Activated effector memory CD4-positive, alpha-beta T cell treated with anti-CD3 and anti-CD28 coated beads, Interleukin-2, amount 50 U/mL, for 16 hours (primary cell): ENCODE measurements around the gene SH3PXD2B.
"Not testable (repeated sequence)": the region's sequence is repeated elsewhere in the genome, so short reads cannot be mapped to it uniquely, and the experiment has no call there.

Source experiments
- DNase-seq: peaks from one replicate; pipeline ENCODE4 v3.0.0-alpha.2; 2020

Gene SH3PXD2B

GRCh38 chr5:172396220-172396619 lies 58.1 kb downstream of the SH3PXD2B start:
- no peak for DNase-seq

GRCh38 chr5:172395483-172395882 lies 58.8 kb downstream of the SH3PXD2B start:
- no peak for DNase-seq

DNA sequence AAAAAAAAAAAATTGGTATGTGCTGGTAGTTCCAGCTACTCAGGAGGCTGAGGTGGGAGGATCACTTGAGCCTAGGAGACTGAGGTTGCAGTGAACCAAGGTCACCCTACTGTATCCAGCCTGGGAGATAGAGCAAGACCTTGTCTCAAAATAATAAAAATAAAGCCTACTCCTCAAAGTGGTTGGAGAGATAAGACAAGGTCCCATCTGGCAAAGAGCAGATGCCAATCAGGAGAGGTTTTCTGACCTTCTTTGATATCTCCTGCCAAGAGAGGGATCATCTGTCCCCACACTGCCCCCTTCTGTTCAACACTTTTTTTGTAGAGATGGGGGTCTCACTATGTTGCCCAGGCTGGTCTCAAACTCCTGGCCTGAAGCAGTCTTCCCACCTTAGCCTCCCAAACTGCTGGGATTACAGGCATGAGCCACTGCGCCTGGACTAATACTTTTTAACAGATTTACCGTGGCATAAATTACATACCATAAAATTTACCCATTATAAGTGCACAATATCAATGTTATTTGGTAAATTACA lies 64.7 kb downstream of the SH3PXD2B start:
- DNase-seq, result no peak

GRCh38 chr5:172388246-172388733 lies 66.0 kb downstream of the SH3PXD2B start:
- DNase-seq, result no peak

DNA sequence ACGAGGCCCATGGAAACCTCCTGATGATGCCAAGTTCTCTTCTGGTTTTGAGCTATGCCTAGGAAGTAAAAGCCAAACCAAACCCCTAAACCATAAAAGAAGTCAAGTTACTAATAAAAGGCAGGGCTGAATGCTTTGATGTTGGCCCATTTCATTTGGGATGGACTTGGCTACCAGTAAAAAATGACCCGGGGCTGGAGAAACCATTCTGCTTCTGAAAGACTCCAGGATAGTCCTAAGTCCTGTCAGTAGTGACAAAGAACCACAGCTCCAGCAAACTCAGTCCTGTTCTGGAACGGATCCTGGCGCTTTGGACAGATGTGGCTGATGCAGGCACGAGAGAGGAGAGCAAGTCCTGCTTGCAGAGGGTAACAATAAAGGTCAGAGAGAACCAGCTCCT lies 68.6 kb downstream of the SH3PXD2B start:
- no peak for DNase-seq

DNA sequence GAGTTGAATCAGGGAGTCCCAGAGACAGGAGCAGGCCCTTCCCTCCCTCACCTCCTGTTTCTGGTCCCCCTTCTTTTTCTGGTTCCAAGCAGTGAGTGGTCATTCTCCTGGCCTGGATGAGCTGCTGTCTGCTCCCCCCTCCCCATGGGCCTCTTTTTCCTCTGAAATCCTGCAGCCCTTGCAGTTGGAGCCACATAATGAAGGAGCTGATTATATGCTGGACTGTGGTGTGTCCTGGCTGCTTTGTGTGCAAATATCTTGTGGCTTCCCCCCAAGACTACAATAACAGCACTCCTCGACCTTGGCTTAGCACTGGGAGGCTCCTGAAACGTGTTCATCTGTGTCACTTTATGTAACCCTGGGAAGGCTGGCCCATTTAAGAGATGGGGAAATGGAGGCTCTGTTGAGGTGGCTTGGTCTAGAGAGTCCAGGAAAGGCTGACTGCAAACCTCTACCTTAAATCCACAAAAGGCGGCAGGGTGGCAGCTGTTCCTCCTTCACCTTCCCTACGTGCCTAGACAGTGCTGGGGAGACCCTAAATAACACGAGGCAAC lies 69.2 kb downstream of the SH3PXD2B start:
- DNase-seq, result no peak

DNA sequence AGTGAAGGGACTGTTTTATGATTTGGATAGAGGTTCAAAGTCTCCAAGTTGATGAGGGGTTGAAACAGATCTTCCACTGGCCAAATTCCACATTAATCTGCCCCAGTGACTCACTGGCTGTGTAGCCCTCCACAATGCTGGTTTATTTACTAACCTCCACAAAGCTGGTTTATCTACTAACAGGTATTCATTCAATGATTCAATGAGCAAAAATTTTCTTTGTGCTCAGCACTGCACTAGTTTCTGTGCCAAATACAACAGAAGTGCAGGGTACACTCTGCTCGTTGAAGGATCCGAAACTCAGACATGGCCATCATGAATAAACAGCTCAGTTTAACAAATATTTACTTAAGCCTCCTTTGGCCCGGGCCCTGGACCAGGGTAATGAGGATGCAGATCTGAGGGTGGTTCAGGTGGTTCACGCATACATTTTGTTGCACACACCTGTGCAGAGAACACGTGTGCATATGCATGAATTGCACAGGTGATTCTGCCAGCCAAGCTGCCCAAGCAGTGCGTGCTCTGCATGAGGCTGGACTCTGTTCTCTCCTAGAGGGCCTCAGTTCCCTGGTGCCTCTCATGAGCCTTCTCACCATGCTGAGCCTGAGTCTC lies 71.0 kb downstream of the SH3PXD2B start:
- DNase-seq, result no peak

DNA sequence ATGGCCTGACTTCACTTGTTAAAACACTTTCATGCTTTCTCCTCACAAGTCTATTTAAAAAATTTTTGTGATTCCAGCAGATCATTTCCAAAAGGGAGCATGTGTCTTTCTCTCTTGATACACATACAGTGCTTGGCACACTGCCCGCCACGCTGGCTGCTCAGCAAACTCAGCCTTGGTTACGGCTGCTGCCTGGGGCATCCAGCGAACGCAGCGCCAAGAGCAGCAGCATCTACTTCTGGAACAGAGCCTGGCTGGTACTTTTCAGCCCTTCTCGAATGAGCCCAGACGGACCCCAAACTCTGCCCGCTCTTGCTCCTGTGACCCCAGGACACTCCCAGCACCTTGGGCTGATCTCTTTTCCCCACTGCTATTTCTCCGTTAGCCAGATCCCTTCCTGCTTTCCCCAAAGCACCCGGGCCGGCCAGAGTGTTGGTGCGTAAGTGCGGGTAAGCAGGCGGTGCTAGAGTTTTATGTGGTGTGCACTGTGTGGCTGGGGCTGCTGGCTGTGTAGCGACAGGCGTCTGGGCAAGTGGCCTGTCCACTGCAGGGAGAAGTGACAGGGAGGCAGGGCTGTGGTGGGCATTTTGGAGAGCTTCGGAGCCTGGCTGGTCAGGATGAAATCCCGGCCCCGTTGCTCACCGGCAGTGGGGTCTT lies 73.2 kb downstream of the SH3PXD2B start:
- no peak for DNase-seq

DNA sequence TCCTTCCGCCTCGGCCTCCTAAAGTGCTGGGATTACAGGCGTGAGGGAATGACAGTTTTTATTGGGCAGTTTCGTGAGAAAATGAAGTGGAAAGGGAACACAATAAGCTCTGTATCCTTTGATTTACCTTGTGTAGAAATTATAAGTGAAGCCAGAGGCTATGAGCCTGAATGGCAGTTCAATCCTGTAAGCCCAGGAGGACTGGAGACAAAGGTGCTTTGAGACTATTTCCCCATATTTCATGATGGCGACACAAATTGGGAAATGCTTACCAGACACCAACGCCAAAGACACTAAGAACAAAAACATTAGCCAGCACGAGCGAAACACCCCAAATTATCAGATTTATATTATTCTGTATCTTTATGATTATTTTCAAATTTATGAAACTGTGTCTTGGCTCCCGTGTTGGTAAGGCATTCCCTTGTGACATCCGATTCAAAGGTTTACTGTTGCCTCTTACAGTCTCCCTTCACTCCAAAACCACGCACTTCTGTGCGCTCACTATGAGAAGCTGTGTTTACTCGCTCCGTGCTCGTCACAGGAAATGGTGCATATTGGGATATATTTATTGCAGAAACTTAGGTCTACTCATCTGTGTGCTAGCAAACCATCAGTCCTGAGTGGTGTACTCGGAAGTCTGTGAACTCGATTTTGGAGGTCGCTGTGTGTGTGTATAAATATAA lies 73.9 kb downstream of the SH3PXD2B start:
- DNase-seq, result no peak

DNA sequence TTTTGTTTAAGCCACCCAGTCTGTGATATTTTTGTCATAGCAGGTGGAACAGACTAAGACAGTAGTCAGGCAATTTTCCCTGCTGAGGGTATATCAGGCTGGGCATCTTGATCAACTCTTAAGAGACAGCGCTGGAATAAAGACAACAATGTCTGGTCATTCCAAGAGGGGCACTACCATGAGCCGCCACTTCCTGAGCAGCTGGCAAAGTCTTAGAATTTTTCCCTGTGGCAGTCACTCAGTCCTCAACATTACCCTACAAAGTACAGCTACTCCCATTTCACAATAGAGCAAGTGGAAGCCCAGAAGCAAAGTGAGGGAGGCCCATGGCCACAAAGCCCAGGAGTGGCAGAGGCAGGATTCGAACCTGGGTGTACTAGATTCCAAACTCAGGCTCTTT lies 74.8 kb downstream of the SH3PXD2B start:
- DNase-seq, result no peak

DNA sequence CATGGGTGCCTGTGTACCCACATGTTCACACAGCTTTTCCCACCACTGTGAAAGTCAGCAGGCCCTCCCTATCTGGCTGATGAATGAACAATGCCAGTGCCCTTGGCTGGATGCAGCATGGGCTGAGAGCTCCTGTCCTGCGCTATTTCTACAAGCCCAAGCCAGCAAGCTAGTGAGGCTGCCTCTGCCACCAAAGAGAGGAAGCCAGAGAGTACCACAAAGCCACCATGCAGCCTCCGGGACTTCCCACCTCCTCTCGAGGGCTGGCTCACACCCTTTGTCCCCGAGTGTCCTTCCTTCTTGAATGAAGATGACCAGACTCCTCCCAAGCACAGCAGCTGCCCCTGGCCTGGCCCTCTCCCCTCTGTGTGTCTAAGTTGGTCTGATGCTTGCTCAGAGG lies 76.5 kb downstream of the SH3PXD2B start:
- no peak for DNase-seq

DNA sequence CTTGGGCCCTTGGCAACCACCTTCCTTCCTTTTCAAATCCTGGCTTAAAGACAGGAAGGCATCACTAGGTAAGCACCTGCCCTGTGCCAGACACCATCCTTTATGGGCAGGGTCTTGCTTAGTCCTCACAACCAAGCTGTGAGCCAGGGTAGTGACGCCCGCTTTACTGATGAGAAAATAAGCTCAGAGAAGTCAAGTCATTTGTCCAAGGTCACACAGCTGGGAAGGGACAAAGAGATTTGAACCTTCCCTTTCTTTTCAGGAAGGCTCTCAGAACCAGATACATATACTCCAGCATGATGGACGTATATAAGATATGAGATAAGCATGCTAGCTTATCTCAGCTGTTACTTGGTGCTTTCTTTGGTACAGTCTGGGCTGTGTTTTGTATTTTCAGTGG lies 76.9 kb downstream of the SH3PXD2B start:
- DNase-seq, result no peak

DNA sequence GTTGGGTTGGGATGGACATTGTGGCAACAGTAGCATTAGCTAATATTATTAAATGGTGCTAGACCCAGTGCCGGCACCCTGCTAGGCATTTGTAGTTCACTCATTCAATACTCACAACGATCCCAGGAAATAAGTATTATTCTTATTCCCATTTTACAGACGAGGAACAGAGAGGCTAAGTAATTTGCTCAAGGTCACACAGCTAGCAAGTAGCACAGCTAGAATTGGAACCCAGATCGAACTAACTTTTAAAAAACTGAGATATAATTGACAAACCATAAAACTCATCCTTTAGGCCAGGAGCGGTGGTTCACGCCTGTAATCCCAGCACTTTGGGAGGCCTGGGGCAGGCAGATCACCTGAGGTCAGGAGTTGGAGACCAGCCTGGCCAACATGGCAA lies 79.5 kb downstream of the SH3PXD2B start:
- DNase-seq, result no peak

- DNase-seq, result no peak
These were observed 80.6 kb downstream of the SH3PXD2B start for GRCh38 chr5:172373680-172374079.

DNA sequence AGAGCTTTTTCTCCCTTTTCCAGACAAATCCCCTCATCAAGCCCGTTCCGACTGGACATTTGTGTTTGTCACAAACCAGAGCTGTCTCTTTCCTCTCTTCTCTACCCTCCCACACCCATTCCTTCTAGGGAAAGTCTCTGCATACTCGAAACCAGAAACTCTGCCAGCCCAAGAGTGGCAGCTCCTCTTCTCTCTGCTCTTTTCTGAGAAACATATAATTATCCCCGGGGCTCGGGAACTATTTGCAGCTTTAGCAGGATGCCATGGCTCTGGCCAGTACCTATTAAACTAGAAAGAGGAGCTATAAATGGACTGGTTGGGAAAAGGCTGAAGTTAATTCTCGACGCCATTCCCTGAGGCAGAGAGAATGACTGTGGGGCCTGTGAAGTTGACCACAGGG lies 82.6 kb downstream of the SH3PXD2B start:
- no peak for DNase-seq

- no peak for DNase-seq
These were observed 83.4 kb downstream of the SH3PXD2B start for GRCh38 chr5:172370648-172371545.

DNA sequence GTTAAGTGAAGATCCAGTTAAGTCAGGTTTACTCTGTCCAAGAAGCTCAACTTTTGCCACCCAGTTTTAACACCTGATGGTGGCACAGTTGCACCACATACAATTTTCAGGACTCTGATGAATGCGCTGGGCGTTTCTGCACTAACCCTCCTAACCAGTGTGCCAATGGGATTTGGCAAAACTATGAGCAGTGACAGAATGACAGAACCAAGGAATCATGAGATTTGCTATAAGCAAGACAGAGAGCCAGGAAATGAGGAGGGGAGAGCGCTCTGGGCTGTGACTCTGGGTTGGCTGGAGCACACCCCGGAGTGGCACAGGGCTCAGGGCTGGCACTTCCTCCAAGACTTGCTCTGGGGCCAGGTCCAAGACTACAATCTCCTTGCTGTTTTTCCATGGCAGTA lies 84.1 kb downstream of the SH3PXD2B start:
- no peak for DNase-seq

DNA sequence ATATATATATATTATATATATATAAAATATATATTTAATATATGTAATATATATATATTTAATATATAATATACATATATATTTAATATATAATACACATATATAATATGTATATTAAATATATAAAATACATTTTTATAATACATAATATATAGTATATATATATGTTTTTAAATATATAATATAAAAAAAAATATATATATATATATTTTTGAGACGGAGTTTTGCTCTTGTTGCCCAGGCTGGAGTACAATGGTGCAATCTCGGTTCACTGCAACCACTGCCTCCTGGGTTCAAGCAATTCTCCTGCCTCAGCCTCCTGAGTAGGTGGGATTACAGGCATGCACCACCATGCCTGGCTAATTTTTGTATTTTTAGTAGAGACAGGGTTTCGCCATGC lies 85.6 kb downstream of the SH3PXD2B start:
- not testable (repeated sequence) for DNase-seq

DNA sequence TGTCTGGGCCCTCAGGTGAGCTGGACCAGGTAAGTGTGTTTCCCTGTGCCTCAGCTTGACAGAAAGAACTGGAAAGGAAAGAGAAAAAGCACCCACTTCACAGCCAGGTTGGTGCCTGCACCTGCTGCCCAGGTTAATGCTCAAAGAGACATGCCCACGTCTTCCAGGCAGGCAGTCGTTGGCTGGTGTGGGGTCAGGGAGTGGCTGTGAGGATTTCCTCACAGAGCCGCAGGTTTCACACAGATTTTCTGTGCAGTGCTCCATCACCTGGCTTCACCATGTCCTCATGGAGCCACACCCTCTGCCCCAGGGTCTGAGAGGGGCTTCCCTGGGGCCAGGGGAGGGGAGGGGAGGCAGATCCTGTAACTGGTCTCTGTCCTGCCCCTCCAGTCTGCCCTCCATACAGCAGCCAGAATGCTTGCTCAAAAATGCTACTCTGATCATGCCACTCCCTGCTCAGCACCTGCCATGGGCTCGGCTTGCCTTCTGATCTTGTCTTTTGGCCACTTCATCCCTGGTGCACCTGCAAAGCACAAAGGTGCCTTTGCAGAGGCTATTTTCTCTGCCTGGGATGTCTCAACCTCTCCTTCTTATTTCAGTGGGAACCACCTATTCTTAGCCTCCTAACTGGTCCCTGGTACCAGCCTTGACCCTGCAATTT lies 88.2 kb downstream of the SH3PXD2B start:
- DNase-seq, result no peak

- no peak for DNase-seq
These were observed 89.6 kb downstream of the SH3PXD2B start for GRCh38 chr5:172364773-172365172.

- DNase-seq, result no peak
These were observed 91.6 kb downstream of the SH3PXD2B start for GRCh38 chr5:172362755-172363154.
